Gastroesophageal sphincter (tissue), 3 donors: ENCODE measurements around the gene TSPEAR.

ENCODE experiments used
- CTCF ChIP-seq, 4 experiments: fragments of 200-600 bp in 2 of 4; fragments of 450-650 bp in 2 of 4; sonication (generic) in 1 of 4; IDR thresholded peaks; one replicate each; pipeline ENCODE4 v1.5.1; 2017 to 2019; ENCODE audit warnings: antibody characterized with exemption in 4 of 4, mild to moderate bottlenecking in 2 of 4, moderate library complexity in 2 of 4
- POLR2AphosphoS5 ChIP-seq: sonication (generic); formaldehyde crosslinking; IDR thresholded peaks from one replicate; pipeline ENCODE4 v1.6.1; 2017; ENCODE audit warnings: antibody characterized with exemption

- no peak for TF ChIP-seq CTCF (IDR thresholded peaks at IDR 0.05)
- TF ChIP-seq POLR2AphosphoS5 = no peak
These were observed 207.4 kb downstream of the TSPEAR start for GRCh38 chr21:44503901-44504399.
